ENCODE results near the gene KRT79.

KRT79 gene

DNA sequence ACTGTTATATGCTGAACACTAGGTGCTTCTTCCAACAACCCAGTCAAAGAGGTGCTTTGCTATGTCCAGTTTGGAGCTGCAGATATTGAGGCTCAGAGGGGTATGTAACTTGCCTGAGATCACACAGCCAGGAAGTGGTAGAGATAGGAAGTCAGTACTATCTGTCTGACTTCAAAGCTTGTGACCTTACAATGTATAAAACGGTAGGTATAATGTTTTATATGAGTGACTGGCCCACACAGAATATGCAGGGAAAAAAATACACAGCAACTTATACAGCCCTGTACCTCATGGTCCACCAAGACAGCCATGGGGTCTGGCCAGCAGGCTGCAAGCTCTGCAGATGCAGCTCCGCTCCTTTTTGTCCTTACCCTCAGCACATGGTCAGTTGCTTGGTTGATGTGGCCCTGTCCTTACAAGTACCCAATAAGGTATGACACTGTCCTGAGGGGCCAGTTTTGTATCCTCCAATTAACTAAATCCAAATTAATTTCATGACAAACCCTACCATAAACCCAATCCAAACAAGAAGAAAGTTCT, 16.3 kb downstream of the KRT79 start:
- no peak overlapping the region for H3K4me3 ChIP-seq (replicated peaks; ENCODE audit: insufficient read depth, low read length)
- peaks cover 2% of the 10 kb centered on the region for H3K27me3 ChIP-seq (ENCODE audit: insufficient read depth, poor library complexity, severe bottlenecking)
- TF ChIP-seq, protein P1, sequence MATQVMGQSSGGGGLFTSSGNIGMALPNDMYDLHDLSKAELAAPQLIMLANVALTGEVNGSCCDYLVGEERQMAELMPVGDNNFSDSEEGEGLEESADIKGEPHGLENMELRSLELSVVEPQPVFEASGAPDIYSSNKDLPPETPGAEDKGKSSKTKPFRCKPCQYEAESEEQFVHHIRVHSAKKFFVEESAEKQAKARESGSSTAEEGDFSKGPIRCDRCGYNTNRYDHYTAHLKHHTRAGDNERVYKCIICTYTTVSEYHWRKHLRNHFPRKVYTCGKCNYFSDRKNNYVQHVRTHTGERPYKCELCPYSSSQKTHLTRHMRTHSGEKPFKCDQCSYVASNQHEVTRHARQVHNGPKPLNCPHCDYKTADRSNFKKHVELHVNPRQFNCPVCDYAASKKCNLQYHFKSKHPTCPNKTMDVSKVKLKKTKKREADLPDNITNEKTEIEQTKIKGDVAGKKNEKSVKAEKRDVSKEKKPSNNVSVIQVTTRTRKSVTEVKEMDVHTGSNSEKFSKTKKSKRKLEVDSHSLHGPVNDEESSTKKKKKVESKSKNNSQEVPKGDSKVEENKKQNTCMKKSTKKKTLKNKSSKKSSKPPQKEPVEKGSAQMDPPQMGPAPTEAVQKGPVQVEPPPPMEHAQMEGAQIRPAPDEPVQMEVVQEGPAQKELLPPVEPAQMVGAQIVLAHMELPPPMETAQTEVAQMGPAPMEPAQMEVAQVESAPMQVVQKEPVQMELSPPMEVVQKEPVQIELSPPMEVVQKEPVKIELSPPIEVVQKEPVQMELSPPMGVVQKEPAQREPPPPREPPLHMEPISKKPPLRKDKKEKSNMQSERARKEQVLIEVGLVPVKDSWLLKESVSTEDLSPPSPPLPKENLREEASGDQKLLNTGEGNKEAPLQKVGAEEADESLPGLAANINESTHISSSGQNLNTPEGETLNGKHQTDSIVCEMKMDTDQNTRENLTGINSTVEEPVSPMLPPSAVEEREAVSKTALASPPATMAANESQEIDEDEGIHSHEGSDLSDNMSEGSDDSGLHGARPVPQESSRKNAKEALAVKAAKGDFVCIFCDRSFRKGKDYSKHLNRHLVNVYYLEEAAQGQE (IDR thresholded peaks at IDR 0.05; ENCODE audit: insufficient replicate concordance, low read depth): no peak
- no peak for TF ChIP-seq SPI1 (IDR thresholded peaks at IDR 0.05; ENCODE audit: borderline replicate concordance, low read depth)
- H3K27ac ChIP-seq (replicated peaks): no peak overlapping the region
- no peak for DNase-seq (ENCODE audit: low read depth in 1 of 2, low spot score in 1 of 2)

DNA sequence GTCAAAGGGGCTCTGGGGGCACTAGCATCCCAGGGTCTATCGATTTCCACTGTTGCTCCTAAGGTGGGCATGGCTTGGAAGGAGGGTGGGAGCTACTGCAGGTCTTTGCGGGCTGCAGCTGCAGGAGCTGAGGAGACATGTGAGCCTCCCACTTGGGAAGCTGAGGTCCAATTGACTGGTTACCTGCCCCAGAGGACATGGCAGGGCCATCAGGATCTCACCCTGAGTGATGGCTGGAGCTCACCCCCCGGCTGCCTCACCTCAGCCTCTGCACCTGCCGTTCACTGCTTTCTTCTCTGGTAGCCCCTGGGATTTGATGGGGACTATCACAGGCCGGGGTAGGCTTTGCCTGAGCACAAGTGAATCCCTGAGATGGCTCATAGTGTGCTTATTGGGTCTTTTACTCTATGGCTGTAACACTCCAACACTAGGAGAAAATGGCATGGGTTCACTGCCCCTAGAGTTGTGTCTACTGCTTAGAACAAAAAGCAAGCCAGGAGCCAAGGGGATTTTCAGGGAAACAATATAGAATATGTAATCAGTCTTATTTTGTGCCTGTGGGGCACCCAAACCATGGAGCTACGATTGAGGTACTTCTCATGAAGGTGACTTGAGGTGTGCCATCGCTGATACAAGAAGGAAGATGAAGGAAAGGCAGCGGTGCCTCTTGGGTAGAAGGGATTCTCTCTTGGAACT, 17.0 kb downstream of the KRT79 start:
- peaks cover 2% of the 10 kb centered on the region for H3K27me3 ChIP-seq (ENCODE audit: insufficient read depth, poor library complexity, severe bottlenecking)
- H3K4me3 ChIP-seq (replicated peaks; ENCODE audit: insufficient read depth, low read length): no peak overlapping the region
- no peak for TF ChIP-seq POLR2AphosphoS5 (IDR thresholded peaks at IDR 0.05; ENCODE audit: low read depth)
- DNase-seq (ENCODE audit: low read depth in 1 of 2, low spot score in 1 of 2): no peak
- no peak overlapping the region for H3K27ac ChIP-seq (replicated peaks)

DNA sequence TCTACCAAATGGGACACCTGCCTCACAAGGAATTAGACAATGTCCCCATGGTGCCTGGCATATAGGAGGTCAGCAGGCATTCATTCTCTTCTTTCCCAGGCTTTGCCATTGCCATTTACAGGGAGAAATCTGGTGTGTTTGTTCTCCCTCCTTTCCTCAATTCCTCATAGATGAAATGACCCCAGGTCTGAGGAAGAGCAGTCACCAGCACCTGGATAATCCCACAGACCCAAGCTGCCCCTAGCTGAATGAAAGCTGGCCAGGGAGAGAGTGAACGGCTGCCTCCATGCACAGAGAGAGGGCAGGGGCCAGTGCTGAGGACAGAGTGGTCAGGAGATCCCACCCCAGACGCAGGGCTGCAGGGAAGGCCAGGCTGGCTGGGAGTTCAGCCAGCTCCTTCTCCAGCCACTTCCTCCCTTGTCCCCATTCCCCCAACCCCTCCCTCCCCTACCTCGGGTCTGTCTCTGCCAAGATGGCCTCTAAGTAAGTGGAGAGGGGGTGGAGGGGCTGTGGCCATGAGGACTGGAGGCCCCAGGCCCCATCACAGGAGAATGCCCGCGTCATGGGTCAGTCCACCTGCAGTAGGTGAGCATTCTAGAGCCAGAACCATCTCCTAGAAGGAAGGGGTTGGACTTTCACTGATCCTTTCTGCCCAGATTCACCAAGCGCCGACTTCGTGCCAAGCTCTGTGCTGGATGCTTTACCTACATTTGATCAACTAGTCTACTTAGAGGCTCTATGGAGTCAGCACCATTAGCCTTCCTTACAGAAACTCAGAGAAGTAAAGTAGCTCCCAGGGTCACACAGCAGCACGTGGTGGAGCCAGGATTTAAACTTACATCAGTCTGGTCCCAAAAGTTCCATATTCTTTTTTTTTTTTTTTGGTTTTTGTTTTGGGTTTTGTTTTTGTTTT, 18.2 kb downstream of the KRT79 start:
- no peak overlapping the region for H3K4me3 ChIP-seq (replicated peaks; ENCODE audit: insufficient read depth, low read length)
- TF ChIP-seq POLR2AphosphoS5 (IDR thresholded peaks at IDR 0.05; ENCODE audit: low read depth) (no peak), GABPA (IDR thresholded peaks at IDR 0.05; ENCODE audit: low read depth) (no peak), SPI1 (IDR thresholded peaks at IDR 0.05; ENCODE audit: borderline replicate concordance, low read depth) (no peak)
- TF ChIP-seq, protein P1 (IDR thresholded peaks at IDR 0.05; ENCODE audit: insufficient replicate concordance, low read depth): no peak
- TF ChIP-seq, protein P2, sequence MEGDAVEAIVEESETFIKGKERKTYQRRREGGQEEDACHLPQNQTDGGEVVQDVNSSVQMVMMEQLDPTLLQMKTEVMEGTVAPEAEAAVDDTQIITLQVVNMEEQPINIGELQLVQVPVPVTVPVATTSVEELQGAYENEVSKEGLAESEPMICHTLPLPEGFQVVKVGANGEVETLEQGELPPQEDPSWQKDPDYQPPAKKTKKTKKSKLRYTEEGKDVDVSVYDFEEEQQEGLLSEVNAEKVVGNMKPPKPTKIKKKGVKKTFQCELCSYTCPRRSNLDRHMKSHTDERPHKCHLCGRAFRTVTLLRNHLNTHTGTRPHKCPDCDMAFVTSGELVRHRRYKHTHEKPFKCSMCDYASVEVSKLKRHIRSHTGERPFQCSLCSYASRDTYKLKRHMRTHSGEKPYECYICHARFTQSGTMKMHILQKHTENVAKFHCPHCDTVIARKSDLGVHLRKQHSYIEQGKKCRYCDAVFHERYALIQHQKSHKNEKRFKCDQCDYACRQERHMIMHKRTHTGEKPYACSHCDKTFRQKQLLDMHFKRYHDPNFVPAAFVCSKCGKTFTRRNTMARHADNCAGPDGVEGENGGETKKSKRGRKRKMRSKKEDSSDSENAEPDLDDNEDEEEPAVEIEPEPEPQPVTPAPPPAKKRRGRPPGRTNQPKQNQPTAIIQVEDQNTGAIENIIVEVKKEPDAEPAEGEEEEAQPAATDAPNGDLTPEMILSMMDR (IDR thresholded peaks at IDR 0.05; ENCODE audit: insufficient read depth, low read length): no peak
- no peak overlapping the region for H3K27ac ChIP-seq (replicated peaks)
- no peak for DNase-seq (ENCODE audit: low read depth in 1 of 2, low spot score in 1 of 2)
- H3K27me3 ChIP-seq (ENCODE audit: insufficient read depth, poor library complexity, severe bottlenecking): peaks cover 1% of the 10 kb centered on the region

DNA sequence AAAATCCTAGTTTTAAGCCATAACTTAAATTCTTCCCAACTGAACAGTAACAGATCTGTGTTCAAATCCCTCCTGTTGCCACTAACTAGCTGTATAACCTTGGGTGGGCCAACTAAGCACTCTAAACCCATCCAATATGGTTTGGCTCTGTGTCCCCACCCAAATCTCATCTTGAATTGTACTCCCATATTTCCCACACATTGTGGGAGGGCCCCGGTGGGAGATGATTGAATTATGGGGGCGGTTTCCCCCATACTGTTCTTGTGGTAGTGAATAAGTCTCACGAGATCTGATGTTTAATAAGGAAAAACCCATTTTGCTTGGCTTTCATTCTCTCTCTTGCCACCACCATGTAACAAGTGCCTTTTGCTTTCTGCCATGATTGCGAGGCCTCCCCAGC, 18.9 kb downstream of the KRT79 start:
- Histone ChIP-seq H3K27ac (replicated peaks) (no peak overlapping the region), H3K27me3 (ENCODE audit: insufficient read depth, poor library complexity, severe bottlenecking) (no peaks in the 10 kb centered on the region), H3K4me3 (replicated peaks; ENCODE audit: insufficient read depth, low read length) (no peak overlapping the region)
- no peak for DNase-seq (ENCODE audit: low read depth in 1 of 2, low spot score in 1 of 2)
- no peak for TF ChIP-seq GABPA (IDR thresholded peaks at IDR 0.05; ENCODE audit: low read depth)
- TF ChIP-seq SPI1 (IDR thresholded peaks at IDR 0.05; ENCODE audit: borderline replicate concordance, low read depth): no peak
- TF ChIP-seq, protein P1 (IDR thresholded peaks at IDR 0.05; ENCODE audit: insufficient replicate concordance, low read depth): no peak
- TF ChIP-seq, protein P2 (IDR thresholded peaks at IDR 0.05; ENCODE audit: insufficient read depth, low read length): no peak
- no peak for TF ChIP-seq POLR2AphosphoS5 (IDR thresholded peaks at IDR 0.05; ENCODE audit: low read depth)
